ENCODE results near the gene VOPP1.
"Not testable (repeated sequence)": the region's sequence is repeated elsewhere in the genome, so short reads cannot be mapped to it uniquely, and the experiment has no call there.

VOPP1 gene

GRCh38 chr7:55484241-55484640 is 88.1 kb downstream of the VOPP1 start:
- DNase-seq, result no peak

GRCh38 chr7:55483046-55483445 is 89.3 kb downstream of the VOPP1 start:
- no peak for DNase-seq

- DNase-seq, result no peak
These were observed 91.1 kb downstream of the VOPP1 start for GRCh38 chr7:55481155-55481554.

GRCh38 chr7:55478700-55479099 is 93.6 kb downstream of the VOPP1 start:
- peak; percentile 40 for DNase-seq

- DNase-seq, result no peak
These were observed 94.4 kb downstream of the VOPP1 start for GRCh38 chr7:55477781-55478374.

- DNase-seq, result no peak
These were observed 95.2 kb downstream of the VOPP1 start for GRCh38 chr7:55476852-55477780.

- DNase-seq, result no peak
These were observed 96.2 kb downstream of the VOPP1 start for GRCh38 chr7:55475855-55476803.

- no peak for DNase-seq
These were observed 97.1 kb downstream of the VOPP1 start for GRCh38 chr7:55474944-55475854.

- DNase-seq, result no peak
These were observed 98.4 kb downstream of the VOPP1 start for GRCh38 chr7:55473932-55474331.

GRCh38 chr7:55472928-55473725 is 99.2 kb downstream of the VOPP1 start:
- DNase-seq, result no peak

- not testable (repeated sequence) for DNase-seq
These were observed 99.9 kb downstream of the VOPP1 start for GRCh38 chr7:55472406-55472805.

- not testable (repeated sequence) for DNase-seq
These were observed 100.7 kb downstream of the VOPP1 start for GRCh38 chr7:55471594-55471993.

GRCh38 chr7:55470261-55470660 is 102.0 kb downstream of the VOPP1 start:
- no peak for DNase-seq

GRCh38 chr7:55469721-55470120 is 102.6 kb downstream of the VOPP1 start:
- DNase-seq, result no peak

- no peak for DNase-seq
These were observed 103.0 kb downstream of the VOPP1 start for GRCh38 chr7:55469271-55469681.

- DNase-seq, result no peak
These were observed 103.8 kb downstream of the VOPP1 start for GRCh38 chr7:55468495-55468894.

- DNase-seq, result no peak
These were observed 105.2 kb downstream of the VOPP1 start for GRCh38 chr7:55467047-55467593.

GRCh38 chr7:55465691-55466090 is 106.6 kb downstream of the VOPP1 start:
- DNase-seq, result no peak

- DNase-seq, result no peak
These were observed 107.9 kb downstream of the VOPP1 start for GRCh38 chr7:55464422-55464821.

- DNase-seq, result no peak
These were observed 108.5 kb downstream of the VOPP1 start for GRCh38 chr7:55463686-55464262.

Measured in MV-4-11 (cell line).